GM21360 (cell line): Measurements from ENCODE around the gene FNBP1.

Experiments
- ATAC-seq: cut with Tn5 transposase; IDR thresholded peaks from one replicate; pipeline ENCODE4 v1.9.1; 2021; ENCODE audit warnings: mild to moderate bottlenecking, moderate library complexity; ENCODE audit not compliant: unreplicated experiment

The FNBP1 gene

DNA sequence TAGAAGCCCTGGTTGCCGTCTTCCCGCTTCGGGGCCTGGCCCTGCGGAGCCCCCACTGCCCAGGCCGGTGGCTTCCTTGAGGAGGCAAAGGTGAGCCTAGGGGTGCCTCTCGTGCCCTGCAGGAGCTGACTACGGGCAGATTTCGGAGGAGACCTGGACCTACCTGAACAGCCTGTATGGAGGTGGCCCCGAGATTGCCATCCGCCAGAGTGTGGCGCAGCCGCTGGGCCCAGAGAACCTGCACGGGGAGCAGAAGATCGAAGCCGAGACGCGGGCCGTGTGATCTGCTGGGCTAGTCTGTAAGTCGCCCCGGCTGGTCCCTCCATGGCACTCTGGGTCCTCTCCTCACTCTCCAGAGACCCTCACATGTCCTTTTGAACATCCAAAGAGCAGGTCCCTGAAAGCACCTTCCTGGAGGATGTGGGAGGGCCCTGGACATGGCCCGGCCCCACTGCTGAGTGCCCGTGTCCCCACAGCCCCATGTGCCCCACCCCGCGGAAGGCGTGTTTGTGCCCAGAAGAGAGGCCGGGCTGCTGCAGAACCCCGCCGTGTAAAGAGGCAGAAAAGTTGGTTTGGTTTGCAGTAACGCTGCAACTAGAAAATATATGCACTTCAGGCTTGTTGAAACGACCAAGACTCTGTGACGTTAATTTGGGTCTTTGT is 162.9 kb downstream of the FNBP1 start:
- ATAC-seq: no peak

DNA sequence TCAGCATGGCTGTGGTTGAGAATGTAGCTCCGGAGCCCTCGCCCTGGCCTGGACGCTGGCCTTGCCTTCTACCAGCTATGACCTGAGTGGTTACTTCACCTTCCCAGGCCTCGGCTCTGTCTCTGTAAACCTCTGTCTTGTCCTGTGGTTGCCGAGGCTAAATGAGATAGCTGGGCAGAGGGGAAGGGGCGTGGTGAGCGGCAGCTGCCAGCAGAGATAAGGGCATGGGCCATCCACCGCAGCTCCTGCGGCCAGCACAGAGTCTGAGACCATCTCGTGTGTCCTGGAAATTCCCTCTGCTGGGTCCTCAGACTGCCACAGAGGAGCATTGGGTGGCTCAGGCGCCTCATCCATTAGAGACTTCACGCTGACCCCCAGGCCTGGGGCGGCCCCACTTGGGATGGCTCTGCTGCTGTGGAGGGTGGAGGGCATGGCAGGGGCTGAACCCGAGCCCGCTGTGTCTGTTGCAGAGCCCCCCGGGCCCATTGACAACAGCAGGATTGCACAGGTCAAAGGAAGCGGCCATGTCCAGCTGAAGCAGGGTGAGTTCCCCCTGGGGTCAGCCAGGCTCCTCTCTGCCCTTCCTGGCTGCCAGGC is 163.8 kb downstream of the FNBP1 start:
- no peak for ATAC-seq

DNA sequence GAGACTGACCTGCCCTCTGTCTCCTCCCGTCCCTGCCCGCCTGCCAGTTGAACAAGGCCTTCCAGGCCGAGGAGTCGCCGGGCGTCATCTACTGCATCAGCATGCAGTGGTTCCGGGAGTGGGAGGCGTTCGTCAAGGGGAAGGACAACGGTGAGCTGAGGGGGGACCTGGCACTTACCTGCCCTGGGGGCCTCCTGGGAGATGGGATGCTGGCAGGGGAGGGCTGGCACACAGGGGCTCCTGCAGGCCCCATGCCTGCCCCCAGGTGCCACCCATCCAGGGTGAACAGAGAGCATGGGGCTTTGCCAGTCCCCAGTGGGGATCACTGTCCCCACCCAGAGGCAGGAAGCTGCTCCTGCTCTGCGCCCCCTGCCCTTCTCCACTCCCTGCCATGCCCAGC is 164.7 kb downstream of the FNBP1 start:
- ATAC-seq: no peak

DNA sequence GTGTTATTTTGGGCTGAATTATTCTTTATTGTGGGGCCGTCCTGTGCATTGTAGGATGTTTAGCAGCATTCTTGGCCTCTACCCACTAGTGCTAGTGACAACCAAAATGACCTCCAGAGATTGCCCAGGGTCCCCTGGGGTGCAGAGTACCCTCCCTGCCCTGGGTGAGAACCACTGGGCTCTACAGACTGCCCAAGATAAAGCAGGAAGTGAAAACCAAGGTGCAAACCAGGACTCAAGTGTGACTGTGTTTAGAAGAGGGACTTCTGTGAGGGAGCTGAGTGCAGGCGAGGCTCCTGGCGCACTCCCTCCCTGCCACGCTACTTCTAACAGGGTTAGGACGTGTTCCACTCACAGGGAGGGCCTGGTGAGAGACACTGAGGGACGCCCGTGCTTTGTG is 166.2 kb downstream of the FNBP1 start:
- ATAC-seq: no peak

GRCh38 chr9:129875687-129876395 is 167.1 kb downstream of the FNBP1 start:
- no peak for ATAC-seq

GRCh38 chr9:129875181-129875611 is 167.8 kb downstream of the FNBP1 start:
- no peak for ATAC-seq

DNA sequence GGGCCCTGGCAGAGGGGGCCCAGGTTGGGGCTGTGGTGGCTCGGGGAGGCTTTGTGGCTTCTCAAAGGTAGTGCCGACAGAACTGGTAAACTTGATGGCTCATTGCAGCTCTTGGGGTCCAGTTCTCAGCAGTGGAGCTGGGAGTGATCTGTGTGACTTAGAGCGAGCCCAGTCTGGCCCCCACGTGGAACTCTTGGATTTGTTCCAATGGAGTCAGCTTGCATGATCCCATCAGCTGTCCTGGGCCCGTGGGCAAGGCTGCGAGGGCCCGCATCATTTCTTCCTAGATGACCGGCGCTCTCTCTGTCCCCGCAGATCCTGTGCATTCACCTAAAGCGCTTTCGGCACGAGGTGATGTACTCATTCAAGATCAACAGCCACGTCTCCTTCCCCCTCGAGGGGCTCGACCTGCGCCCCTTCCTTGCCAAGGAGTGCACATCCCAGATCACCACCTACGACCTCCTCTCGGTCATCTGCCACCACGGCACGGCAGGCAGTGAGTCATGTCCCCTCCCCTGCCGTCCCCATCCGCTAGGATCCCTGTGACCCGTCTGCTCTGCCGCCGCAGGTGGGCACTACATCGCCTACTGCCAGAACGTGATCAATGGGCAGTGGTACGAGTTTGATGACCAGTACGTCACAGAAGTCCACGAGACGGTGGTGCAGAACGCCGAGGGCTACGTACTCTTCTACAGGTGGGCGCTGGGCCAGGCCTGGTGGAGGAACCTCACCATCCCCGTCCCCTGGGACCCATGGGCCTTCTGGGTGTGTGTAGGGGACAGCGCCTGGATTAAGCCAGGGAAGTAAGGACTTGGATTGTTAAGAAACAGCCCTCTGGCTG is 168.5 kb downstream of the FNBP1 start:
- no peak for ATAC-seq

DNA sequence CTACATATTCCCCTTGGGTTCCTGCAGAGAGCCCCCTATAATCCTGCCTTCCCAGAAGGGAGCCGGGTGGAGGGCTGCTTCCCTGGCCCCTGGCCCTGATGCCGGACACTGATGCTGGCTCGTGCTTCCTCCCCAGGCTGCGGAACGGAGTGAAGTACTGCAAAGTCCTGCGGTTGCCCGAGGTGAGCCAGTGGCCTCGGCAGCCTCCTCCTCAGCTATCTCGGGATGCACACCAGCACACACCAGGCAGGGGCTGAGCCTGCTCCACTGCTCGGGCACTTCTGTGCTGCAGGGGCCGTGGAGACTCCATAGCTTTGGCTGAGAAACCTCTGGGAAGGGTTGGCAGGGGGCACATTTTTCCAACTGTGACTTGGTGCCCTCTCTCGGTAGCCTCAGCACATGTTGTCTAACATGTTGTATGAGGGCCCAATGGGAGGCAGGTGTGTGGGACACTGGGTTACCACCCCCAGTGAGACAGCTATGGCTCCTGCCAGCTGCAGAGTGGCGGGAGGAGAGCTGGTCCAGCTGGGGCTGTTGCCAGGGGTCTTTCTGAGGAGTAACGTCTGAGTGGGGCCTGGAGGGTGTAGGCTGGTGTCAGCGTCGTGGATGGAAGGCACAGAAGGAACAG is 169.3 kb downstream of the FNBP1 start:
- ATAC-seq: no peak

DNA sequence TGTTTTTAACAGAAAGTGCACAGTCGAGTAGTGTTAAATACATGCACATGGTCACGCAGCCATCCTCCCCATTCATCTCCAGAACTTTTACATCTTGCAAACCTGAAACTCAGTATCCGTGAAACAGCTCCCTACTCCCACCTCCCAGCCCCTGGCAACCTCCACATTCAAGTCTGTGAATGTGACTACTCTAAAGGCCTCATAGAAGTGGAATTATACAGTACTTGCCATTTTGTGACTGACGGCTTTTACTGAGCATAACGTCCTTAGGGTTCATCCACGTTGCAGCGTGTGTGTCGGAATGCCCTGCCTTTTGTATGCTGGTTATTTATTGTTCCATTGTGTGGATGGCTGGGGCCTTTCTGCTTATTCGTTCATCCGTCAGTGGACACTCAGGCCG is 171.9 kb downstream of the FNBP1 start:
- no peak for ATAC-seq

GRCh38 chr9:129869585-129870501 is 173.1 kb downstream of the FNBP1 start:
- no peak for ATAC-seq

- no peak for ATAC-seq
Measured at GRCh38 chr9:129868872-129869486, 174.0 kb downstream of the FNBP1 start.

DNA sequence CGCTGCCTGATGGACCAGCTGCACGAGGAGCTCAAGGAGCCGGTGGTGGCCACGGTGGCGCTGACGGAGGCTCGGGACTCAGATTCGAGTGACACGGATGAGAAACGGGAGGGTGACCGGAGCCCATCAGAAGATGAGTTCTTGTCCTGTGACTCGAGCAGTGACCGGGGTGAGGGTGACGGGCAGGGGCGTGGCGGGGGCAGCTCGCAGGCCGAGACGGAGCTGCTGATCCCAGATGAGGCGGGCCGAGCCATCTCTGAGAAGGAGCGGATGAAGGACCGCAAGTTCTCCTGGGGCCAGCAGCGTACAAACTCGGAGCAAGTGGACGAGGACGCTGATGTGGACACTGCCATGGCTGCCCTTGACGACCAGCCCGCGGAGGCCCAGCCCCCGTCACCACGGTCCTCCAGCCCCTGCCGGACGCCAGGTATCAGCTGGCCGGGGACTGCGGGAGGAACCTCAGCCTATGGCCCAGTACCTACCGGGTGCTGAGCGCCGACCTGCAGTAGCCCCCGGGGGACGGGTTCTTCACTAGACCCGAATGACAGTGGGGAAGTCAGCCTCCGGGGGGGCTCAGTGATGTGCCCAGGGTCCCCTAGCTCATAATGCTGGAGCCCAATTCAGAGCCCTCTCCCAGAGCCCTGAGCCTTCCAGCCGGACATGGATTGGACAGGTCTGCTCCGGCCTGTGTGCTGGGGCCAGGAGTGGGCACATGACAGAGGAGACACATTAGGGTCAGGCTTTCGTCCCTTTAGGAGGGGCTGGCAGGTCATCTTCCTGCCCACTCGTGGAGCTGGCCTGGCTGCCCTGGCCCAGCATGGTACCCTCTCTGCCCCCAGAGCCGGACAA is 174.7 kb downstream of the FNBP1 start:
- no peak for ATAC-seq

GRCh38 chr9:129867136-129868022 is 175.6 kb downstream of the FNBP1 start:
- no peak for ATAC-seq

GRCh38 chr9:129866394-129867135 is 176.4 kb downstream of the FNBP1 start:
- no peak for ATAC-seq

DNA sequence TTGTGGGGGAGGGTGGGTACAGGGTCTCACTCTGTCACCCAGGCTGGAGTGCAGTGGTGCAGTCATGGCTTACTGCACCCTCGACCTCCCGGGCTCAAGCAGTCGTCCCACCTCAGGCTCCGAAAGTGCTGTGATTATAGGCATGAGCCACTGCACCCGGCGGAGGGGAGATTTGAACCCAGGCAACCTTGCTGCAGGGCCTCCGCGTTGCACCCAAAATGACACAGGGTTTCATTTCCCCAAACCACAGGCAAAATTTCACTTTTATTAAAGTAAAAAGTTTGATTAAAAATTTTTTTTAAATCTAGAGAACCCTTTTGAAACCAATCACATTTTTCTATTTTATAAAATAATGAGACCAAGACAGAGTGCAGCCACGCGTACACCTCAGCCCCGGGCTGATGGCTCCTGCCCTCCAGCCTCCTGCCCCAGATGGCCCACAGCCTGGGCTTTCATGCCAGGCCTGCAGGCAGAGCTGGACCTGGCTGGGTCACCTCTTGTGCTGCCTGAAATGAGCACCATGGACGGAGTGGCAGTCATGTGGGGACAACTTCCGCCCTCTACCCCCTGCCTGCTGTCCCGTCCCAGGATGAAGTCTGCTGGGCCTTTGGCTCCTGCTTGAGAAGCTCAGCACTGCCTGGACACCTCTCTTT is 177.2 kb downstream of the FNBP1 start:
- ATAC-seq: no peak

- ATAC-seq: no peak
Measured at GRCh38 chr9:129864991-129865647, 177.9 kb downstream of the FNBP1 start.
